HEK293 (cell line): ENCODE results near the gene MIA3.

Experiments
- CTCF ChIA-PET: fragments of 350-600 bp; formaldehyde crosslinking; extraction: SDS; loops from one replicate; lab custom pipeline; 2021; ENCODE audit warnings: antibody characterized with exemption; lab: Yijun Ruan, JAX
- POLR2A ChIA-PET: fragments of 300-600 bp; formaldehyde crosslinking; extraction: SDS; loops from one replicate; lab custom pipeline; 2020; ENCODE audit warnings: antibody characterized with exemption, inconsistent platforms; lab: Yijun Ruan, JAX
- H3K27ac ChIP-seq: fragments of 200-500 bp; sonication (Bioruptor generic); 2 replicates; pipeline ENCODE4 v1.5.1; 2014; ENCODE audit warnings: low read depth, low read length, control low read depth, inconsistent platforms; ENCODE audit errors: extremely low read depth
- H3K36me3 ChIP-seq, 2 experiments: fragments of 200-500 bp in 1 of 2; sonication (Bioruptor generic) in 1 of 2; 1 replicate in 1 of 2; 2 replicates in 1 of 2; pipeline ENCODE4 v1.5.1; 2014 to 2017; ENCODE audit warnings: inconsistent platforms in 2 of 2, low read length in 2 of 2; ENCODE audit not compliant: control insufficient read depth in 2 of 2, insufficient read depth in 1 of 2
- H3K4me1 ChIP-seq: fragments of 200-500 bp; sonication (Bioruptor generic); 2 replicates; pipeline ENCODE4 v1.5.1; 2014; ENCODE audit warnings: mild to moderate bottlenecking, low read length, inconsistent platforms; ENCODE audit not compliant: control insufficient read depth, insufficient read depth
- H3K4me3 ChIP-seq: 2 replicates; pipeline ENCODE4 v1.5.1; 2011; ENCODE audit warnings: low read depth, mild to moderate bottlenecking, control low read depth, low read length, moderate library complexity
- H3K9me3 ChIP-seq: fragments of 200-500 bp; sonication (Bioruptor generic); 2 replicates; pipeline ENCODE4 v1.5.1; 2014; ENCODE audit warnings: low read depth, low read length, inconsistent platforms; ENCODE audit not compliant: control insufficient read depth, insufficient read depth
- BCL11B ChIP-seq: fragments of 450-650 bp; formaldehyde crosslinking; IDR thresholded peaks from 2 replicates; pipeline ENCODE4 v1.5.1; 2016; ENCODE audit warnings: low read depth, missing biosample characterization, missing genetic modification characterization
- IKZF3 ChIP-seq: fragments of 450-650 bp; IDR thresholded peaks from 2 replicates; pipeline ENCODE4 v1.5.0; 2018; ENCODE audit warnings: missing biosample characterization, mild to moderate bottlenecking, missing genetic modification characterization, moderate library complexity
- MEIS1 ChIP-seq: sonication (generic); formaldehyde crosslinking; IDR thresholded peaks from 2 replicates; pipeline ENCODE4 v1.8.1; 2022; ENCODE audit warnings: missing genetic modification reagents, mild to moderate bottlenecking, borderline replicate concordance
- OSR2 ChIP-seq: fragments of 450-650 bp; formaldehyde crosslinking; IDR thresholded peaks from 2 replicates; pipeline ENCODE4 v1.5.1; 2016; ENCODE audit warnings: missing biosample characterization, missing genetic modification characterization
- PRDM1 ChIP-seq: fragments of 450-650 bp; formaldehyde crosslinking; IDR thresholded peaks from 2 replicates; pipeline ENCODE4; 2016; ENCODE audit warnings: missing biosample characterization, missing genetic modification characterization
- TRIM28 ChIP-seq: IDR thresholded peaks from 2 replicates; pipeline ENCODE4 v1.6.1; 2011; ENCODE audit warnings: low read length, control low read depth, borderline replicate concordance
- WT1 ChIP-seq: fragments of 450-650 bp; formaldehyde crosslinking; IDR thresholded peaks from 2 replicates; pipeline ENCODE4 v1.5.1; 2016; ENCODE audit warnings: missing biosample characterization, missing genetic modification characterization
- ZBTB17 ChIP-seq: fragments of 450-650 bp; formaldehyde crosslinking; IDR thresholded peaks from 2 replicates; pipeline ENCODE4 v1.5.1; 2016; ENCODE audit warnings: missing biosample characterization, missing genetic modification characterization
- ZBTB20 ChIP-seq: fragments of 450-650 bp; formaldehyde crosslinking; IDR thresholded peaks from 2 replicates; pipeline ENCODE4 v1.5.1; 2016; ENCODE audit warnings: missing biosample characterization, missing genetic modification characterization
- ZBTB21 ChIP-seq: fragments of 450-650 bp; formaldehyde crosslinking; IDR thresholded peaks from 2 replicates; pipeline ENCODE4 v1.5.1; 2017; ENCODE audit warnings: missing biosample characterization, missing genetic modification characterization
- ZBTB26 ChIP-seq: fragments of 450-650 bp; formaldehyde crosslinking; optimal IDR thresholded peaks from 2 replicates; pipeline ENCODE3; 2016; ENCODE audit warnings: missing biosample characterization, mild to moderate bottlenecking, missing genetic modification characterization
- ZEB2 ChIP-seq: fragments of 450-650 bp; formaldehyde crosslinking; IDR thresholded peaks from 2 replicates; pipeline ENCODE4 v1.5.1; 2016; ENCODE audit warnings: missing biosample characterization, missing genetic modification characterization
- ZNF121 ChIP-seq: fragments of 450-650 bp; formaldehyde crosslinking; IDR thresholded peaks from 2 replicates; pipeline ENCODE4 v1.5.1; 2016; ENCODE audit warnings: missing biosample characterization, missing genetic modification characterization
- ZNF18 ChIP-seq: fragments of 450-650 bp; formaldehyde crosslinking; IDR thresholded peaks from 2 replicates; pipeline ENCODE4 v1.5.1; 2016; ENCODE audit warnings: missing biosample characterization, missing genetic modification characterization
- ZNF23 ChIP-seq: fragments of 450-650 bp; formaldehyde crosslinking; IDR thresholded peaks from 2 replicates; pipeline ENCODE4 v1.5.1; 2016; ENCODE audit warnings: missing biosample characterization, missing genetic modification characterization, borderline replicate concordance
- ZNF48 ChIP-seq: fragments of 450-650 bp; formaldehyde crosslinking; IDR thresholded peaks from 2 replicates; pipeline ENCODE4 v1.5.1; 2016; ENCODE audit warnings: missing biosample characterization, missing genetic modification characterization
- ZNF558 ChIP-seq: fragments of 450-650 bp; formaldehyde crosslinking; IDR thresholded peaks from 2 replicates; pipeline ENCODE4 v1.5.1; 2016; ENCODE audit warnings: missing biosample characterization, missing genetic modification characterization
- ZNF596 ChIP-seq: fragments of 450-650 bp; IDR thresholded peaks from 2 replicates; pipeline ENCODE4 v1.5.0; 2018; ENCODE audit warnings: missing biosample characterization, mild to moderate bottlenecking, missing genetic modification characterization, moderate library complexity
- ZNF600 ChIP-seq: fragments of 450-650 bp; formaldehyde crosslinking; IDR thresholded peaks from 2 replicates; pipeline ENCODE4 v1.5.1; 2016; ENCODE audit warnings: missing biosample characterization, missing genetic modification characterization
- ZNF623 ChIP-seq: fragments of 450-650 bp; formaldehyde crosslinking; IDR thresholded peaks from 2 replicates; pipeline ENCODE4 v1.5.1; 2016; ENCODE audit warnings: missing biosample characterization, missing genetic modification characterization
- ZNF677 ChIP-seq: fragments of 450-650 bp; IDR thresholded peaks from 2 replicates; pipeline ENCODE4 v1.5.0; 2018; ENCODE audit warnings: missing biosample characterization, mild to moderate bottlenecking, missing genetic modification characterization, moderate library complexity
- ZNF76 ChIP-seq: fragments of 450-650 bp; formaldehyde crosslinking; IDR thresholded peaks from 2 replicates; pipeline ENCODE4; 2016; ENCODE audit warnings: low read depth, missing biosample characterization, missing genetic modification characterization, borderline replicate concordance
- ZNF777 ChIP-seq: fragments of 450-650 bp; formaldehyde crosslinking; IDR thresholded peaks from 2 replicates; pipeline ENCODE4 v1.5.1; 2017; ENCODE audit warnings: missing biosample characterization, missing genetic modification characterization, borderline replicate concordance

MIA3 gene

GRCh38 chr1:222618880-222619596, 1.1 kb downstream of the MIA3 start (continued):
- TF ChIP-seq WT1 (tag by site-specific recombination): no peak
- TF ChIP-seq IKZF3 (tag by site-specific recombination): 0 out of 2 replicates have a peak, but pooled peaks have one; percentile 49
- peak; percentile 83 for TF ChIP-seq ZBTB20 (tag by site-specific recombination)
- TF ChIP-seq ZNF777 (tag by site-specific recombination): no peak
- no peak for TF ChIP-seq ZNF558 (tag by site-specific recombination)
- TF ChIP-seq ZNF623 (tag by site-specific recombination): no peak
- TF ChIP-seq ZEB2 (tag by site-specific recombination): no peak
- TF ChIP-seq ZNF677 (tag by site-specific recombination): no peak
- peak; percentile 64; the same call in 1 of the 2 replicates for TF ChIP-seq ZNF76 (tag by site-specific recombination)
- TF ChIP-seq BCL11B (tag by site-specific recombination): no peak
- no peak for TF ChIP-seq ZBTB26 (tag by site-specific recombination)
- no peak for TF ChIP-seq ZBTB21
- TF ChIP-seq ZBTB17: peak; percentile 95
- no peak for TF ChIP-seq ZNF23 (tag by site-specific recombination)
- TF ChIP-seq ZNF600 (tag by site-specific recombination): peak; percentile 90

- Histone ChIP-seq H3K36me3 (peaks cover 10 to 26% of the 10 kb centered on the region in 2 experiments; a peak in 2 of 3 replicates), H3K9me3 (no peaks in the 10 kb centered on the region), H3K27ac (no peak overlapping the region), H3K4me1 (no peaks in the 10 kb centered on the region), H3K4me3 (no peak overlapping the region)
- TF ChIP-seq TRIM28 (no peak), MEIS1 (CRISPR knock-in tag) (no peak), ZNF48 (tag by site-specific recombination) (no peak), PRDM1 (tag by site-specific recombination) (0 out of 2 replicates have a peak, but pooled peaks have one; percentile 46)
- POLR2A ChIA-PET: interaction anchor here (1.0 kb wide), 1 partner anchor 24 kb away, joined by 3 read pairs; no protein-coding TSS in a partner anchor
- CTCF ChIA-PET: interaction anchor here (0.5 to 3.1 kb wide), 4 partner anchors 8 to 155 kb away, joined by 3 to 22 read pairs (median 6); no protein-coding TSS in a partner anchor
Observed at GRCh38 chr1:222620566-222620965, 2.7 kb downstream of the MIA3 start.

- Histone ChIP-seq H3K4me1 (no peaks in the 10 kb centered on the region), H3K4me3 (no peak overlapping the region), H3K9me3 (no peaks in the 10 kb centered on the region), H3K36me3 (peaks cover 17 to 48% of the 10 kb centered on the region in 2 experiments), H3K27ac (no peak overlapping the region)
- TF ChIP-seq ZNF121 (no peak), OSR2 (tag by site-specific recombination) (no peak), ZNF596 (no peak), ZNF18 (tag by site-specific recombination) (no peak)
- ChIA-PET POLR2A (no interaction called here), CTCF (interaction anchor here (2.6 kb wide), 1 partner anchor 12 kb away, joined by 14 read pairs; no protein-coding TSS in a partner anchor)
Observed at GRCh38 chr1:222622765-222623164, 4.9 kb downstream of the MIA3 start.
